ENCODE results near the gene PTPRJ.
"Not testable (repeated sequence)": the region's sequence is repeated elsewhere in the genome, so short reads cannot be mapped to it uniquely, and the experiment has no call there.

The PTPRJ gene

DNA sequence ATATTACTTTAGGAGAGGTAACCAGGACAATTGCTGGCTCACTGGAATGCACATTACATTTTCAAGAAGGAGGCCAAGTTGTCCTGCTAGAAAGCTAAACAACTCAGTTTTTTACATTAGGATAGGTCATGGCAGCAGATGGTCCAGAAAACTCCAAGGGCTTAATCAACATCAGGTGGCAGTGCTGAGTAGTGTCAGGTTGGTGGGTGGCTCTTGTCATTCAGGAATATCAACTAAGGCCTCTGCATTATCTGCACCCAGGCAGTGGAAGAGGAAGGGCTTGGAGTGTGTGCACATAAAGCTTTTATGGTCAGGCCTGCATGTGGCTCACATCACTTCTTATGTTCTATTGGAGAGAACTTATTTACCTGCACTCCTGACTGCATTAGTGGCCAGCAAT is 204.1 kb downstream of the PTPRJ start:
- Histone ChIP-seq H3K36me3 (ENCODE audit: control insufficient read depth, insufficient read depth, low read length) (no peaks in the 10 kb centered on the region), H3K4me3 (ENCODE audit: low read length) (no peak overlapping the region), H3K27me3 (ENCODE audit: control insufficient read depth, insufficient read depth, low read length) (no peaks in the 10 kb centered on the region), H3K4me1 (ENCODE audit: control insufficient read depth, insufficient read depth, low read length) (no peaks in the 10 kb centered on the region), H3K27ac (ENCODE audit: low read length) (no peak overlapping the region), H3K9me3 (ENCODE audit: control insufficient read depth, insufficient read depth, low read length) (peaks cover 1% of the 10 kb centered on the region; the same call in 1 of the 2 replicates)
- no peak for DNase-seq (ENCODE audit: low read depth, low spot score)

DNA sequence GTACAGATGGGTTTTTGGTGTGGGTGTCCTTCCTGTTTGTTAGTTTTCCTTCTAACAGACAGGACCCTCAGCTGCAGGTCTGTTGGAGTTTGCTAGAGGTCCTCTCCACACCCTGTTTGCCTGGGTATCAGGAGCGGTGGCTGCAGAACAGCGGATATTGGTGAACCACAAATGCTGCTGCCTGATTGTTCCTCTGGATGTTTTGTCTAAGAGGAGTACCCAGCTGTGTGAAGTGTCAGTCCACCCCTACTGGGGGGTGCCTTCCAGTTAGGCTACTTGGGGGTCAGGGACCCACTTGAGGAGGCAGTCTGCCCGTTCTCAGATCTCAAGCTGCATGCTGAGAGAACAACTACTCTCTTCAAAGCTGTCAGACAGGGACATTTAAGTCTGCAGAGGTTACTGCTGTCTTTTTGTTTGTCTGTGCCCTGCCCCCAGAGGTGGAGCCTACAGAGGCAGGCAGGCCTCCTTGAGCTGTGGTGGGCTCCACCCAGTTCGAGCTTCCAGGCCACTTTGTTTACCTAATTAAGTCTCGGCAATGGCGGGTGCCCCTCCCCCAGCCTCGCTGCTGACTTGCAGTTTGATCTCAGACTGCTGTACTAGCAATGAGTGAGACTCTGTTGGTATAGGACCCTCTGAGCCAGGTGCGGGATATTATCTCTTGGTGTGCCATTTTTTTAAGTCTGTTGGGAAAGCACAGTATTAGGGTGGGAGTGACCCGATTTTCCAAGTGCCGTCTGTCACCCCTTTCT is 210.7 kb downstream of the PTPRJ start:
- H3K4me3 ChIP-seq (ENCODE audit: low read length); H3K36me3 ChIP-seq (ENCODE audit: control insufficient read depth, insufficient read depth, low read length); H3K27ac ChIP-seq (ENCODE audit: low read length); H3K4me1 ChIP-seq (ENCODE audit: control insufficient read depth, insufficient read depth, low read length); H3K27me3 ChIP-seq (ENCODE audit: control insufficient read depth, insufficient read depth, low read length); DNase-seq (ENCODE audit: low read depth, low spot score); H3K9me3 ChIP-seq (ENCODE audit: control insufficient read depth, insufficient read depth, low read length): not testable (repeated sequence)
- no CpG with 5 or more reads among the region's 10 CpGs for WGBS (ENCODE audit: insufficient coverage, insufficient read length)

DNA sequence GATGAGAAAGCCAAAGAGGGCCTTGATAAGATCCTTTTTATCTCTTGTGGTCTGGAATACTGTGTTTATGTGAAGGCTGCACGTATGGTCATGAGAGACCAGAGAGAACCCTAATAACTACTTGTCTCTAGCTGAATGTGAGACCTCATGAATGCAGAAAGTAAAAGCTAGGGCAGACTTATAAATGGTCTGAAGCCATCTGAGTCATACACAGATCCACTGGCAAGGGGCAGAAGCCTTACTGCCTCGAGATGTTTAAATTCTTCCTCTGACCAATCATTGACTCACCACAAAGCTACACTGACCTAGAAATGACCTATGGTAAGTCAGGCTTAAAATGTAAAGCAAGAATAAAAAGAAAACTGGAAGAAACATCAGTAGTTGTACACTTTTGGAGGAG is 213.5 kb downstream of the PTPRJ start:
- no peaks in the 10 kb centered on the region for H3K4me1 ChIP-seq (ENCODE audit: control insufficient read depth, insufficient read depth, low read length)
- H3K4me3 ChIP-seq (ENCODE audit: low read length), result no peak overlapping the region
- H3K27me3 ChIP-seq (ENCODE audit: control insufficient read depth, insufficient read depth, low read length), result no peaks in the 10 kb centered on the region
- DNase-seq (ENCODE audit: low read depth, low spot score), result no peak
- WGBS (ENCODE audit: insufficient coverage, insufficient read length), result no CpG with 5 or more reads among the region's 2 CpGs
- H3K9me3 ChIP-seq (ENCODE audit: control insufficient read depth, insufficient read depth, low read length), result peaks cover 2% of the 10 kb centered on the region; the same call in 1 of the 2 replicates
- H3K27ac ChIP-seq (ENCODE audit: low read length), result no peak overlapping the region
- no peaks in the 10 kb centered on the region for H3K36me3 ChIP-seq (ENCODE audit: control insufficient read depth, insufficient read depth, low read length)

- no peak for DNase-seq (ENCODE audit: low read depth, low spot score)
- Histone ChIP-seq H3K4me3 (ENCODE audit: low read length) (no peak overlapping the region), H3K27ac (ENCODE audit: low read length) (no peak overlapping the region), H3K9me3 (ENCODE audit: control insufficient read depth, insufficient read depth, low read length) (peaks cover 3% of the 10 kb centered on the region; the same call in 1 of the 2 replicates), H3K4me1 (ENCODE audit: control insufficient read depth, insufficient read depth, low read length) (no peaks in the 10 kb centered on the region), H3K36me3 (ENCODE audit: control insufficient read depth, insufficient read depth, low read length) (no peaks in the 10 kb centered on the region), H3K27me3 (ENCODE audit: control insufficient read depth, insufficient read depth, low read length) (no peaks in the 10 kb centered on the region)
- WGBS (ENCODE audit: insufficient coverage, insufficient read length), result no CpG with 5 or more reads among the region's 2 CpGs
These were observed 227.5 kb downstream of the PTPRJ start for GRCh38 chr11:48207881-48208280.

- DNase-seq (ENCODE audit: low read depth, low spot score), result no peak
- H3K27me3 ChIP-seq (ENCODE audit: control insufficient read depth, insufficient read depth, low read length), result no peaks in the 10 kb centered on the region
- no peaks in the 10 kb centered on the region for H3K36me3 ChIP-seq (ENCODE audit: control insufficient read depth, insufficient read depth, low read length)
- H3K4me3 ChIP-seq (ENCODE audit: low read length), result no peak overlapping the region
- H3K4me1 ChIP-seq (ENCODE audit: control insufficient read depth, insufficient read depth, low read length), result no peaks in the 10 kb centered on the region
- peaks cover 6% of the 10 kb centered on the region for H3K9me3 ChIP-seq (ENCODE audit: control insufficient read depth, insufficient read depth, low read length)
- H3K27ac ChIP-seq (ENCODE audit: low read length), result no peak overlapping the region
- no CpG with 5 or more reads among the region's 7 CpGs for WGBS (ENCODE audit: insufficient coverage, insufficient read length)
These were observed 229.7 kb downstream of the PTPRJ start for GRCh38 chr11:48210052-48210451.

GRCh38 chr11:48216510-48216909 is 236.2 kb downstream of the PTPRJ start, which contains the start of gene OR4B1:
OR4B1 (plus strand) TSS chr11:48216810; CDS start chr11:48216810, 0 bp downstream.
- no peaks in the 10 kb centered on the region for H3K4me1 ChIP-seq (ENCODE audit: control insufficient read depth, insufficient read depth, low read length)
- no peak within 1 kb of the TSS for H3K4me3 ChIP-seq (ENCODE audit: low read length)
- H3K27ac ChIP-seq (ENCODE audit: low read length), result no peak within 1 kb of the TSS
- H3K36me3 ChIP-seq (ENCODE audit: control insufficient read depth, insufficient read depth, low read length), result no peaks in the 10 kb centered on the region
- WGBS (ENCODE audit: insufficient coverage, insufficient read length), result no CpG with 5 or more reads among the region's 2 CpGs
- no peaks in the 10 kb centered on the region for H3K27me3 ChIP-seq (ENCODE audit: control insufficient read depth, insufficient read depth, low read length)
- H3K9me3 ChIP-seq (ENCODE audit: control insufficient read depth, insufficient read depth, low read length), result peaks cover 4% of the 10 kb centered on the region
- no peak for DNase-seq (ENCODE audit: low read depth, low spot score)

All from iPS DF 6.9 (cell line).